ENCODE measurements around the gene FAM234A. TPM values are rescaled to one million over a fixed set of nuclear protein-coding genes. Genes with fewer than 3 reads are reported as not detected.

The FAM234A gene
- total RNA-seq, 1 donor from 2014 or later = 171 TPM

DNA sequence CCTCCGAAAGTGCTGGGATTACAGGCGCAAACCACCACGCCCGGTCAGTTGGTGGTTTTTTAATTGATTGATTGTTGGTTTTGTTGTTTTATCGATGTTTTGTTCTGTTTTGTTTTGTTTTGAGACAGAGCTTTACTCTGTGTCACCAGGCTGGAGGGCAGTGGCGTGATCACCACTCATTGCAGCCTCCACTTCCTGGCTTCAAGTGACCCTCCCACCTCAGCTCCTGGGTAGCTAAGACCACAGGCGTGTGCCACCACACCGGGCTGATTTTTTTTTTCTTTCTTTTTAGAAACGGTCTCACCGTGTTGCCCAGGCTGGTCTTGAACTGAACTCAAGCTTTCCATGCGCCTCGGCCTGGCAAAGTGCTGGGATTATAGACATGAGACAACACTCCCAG, 12.4 kb downstream of the FAM234A start:
- TF ChIP-seq, protein P1, sequence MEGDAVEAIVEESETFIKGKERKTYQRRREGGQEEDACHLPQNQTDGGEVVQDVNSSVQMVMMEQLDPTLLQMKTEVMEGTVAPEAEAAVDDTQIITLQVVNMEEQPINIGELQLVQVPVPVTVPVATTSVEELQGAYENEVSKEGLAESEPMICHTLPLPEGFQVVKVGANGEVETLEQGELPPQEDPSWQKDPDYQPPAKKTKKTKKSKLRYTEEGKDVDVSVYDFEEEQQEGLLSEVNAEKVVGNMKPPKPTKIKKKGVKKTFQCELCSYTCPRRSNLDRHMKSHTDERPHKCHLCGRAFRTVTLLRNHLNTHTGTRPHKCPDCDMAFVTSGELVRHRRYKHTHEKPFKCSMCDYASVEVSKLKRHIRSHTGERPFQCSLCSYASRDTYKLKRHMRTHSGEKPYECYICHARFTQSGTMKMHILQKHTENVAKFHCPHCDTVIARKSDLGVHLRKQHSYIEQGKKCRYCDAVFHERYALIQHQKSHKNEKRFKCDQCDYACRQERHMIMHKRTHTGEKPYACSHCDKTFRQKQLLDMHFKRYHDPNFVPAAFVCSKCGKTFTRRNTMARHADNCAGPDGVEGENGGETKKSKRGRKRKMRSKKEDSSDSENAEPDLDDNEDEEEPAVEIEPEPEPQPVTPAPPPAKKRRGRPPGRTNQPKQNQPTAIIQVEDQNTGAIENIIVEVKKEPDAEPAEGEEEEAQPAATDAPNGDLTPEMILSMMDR (IDR thresholded peaks at IDR 0.05) = no peak
- H3K4me1 Mint-ChIP-seq (ENCODE audit: unreplicated experiment) = peaks cover 6% of the 10 kb centered on the region
- DNase-seq (ENCODE audit: extremely low spot score, unreplicated experiment) = no peak
- no peaks in the 10 kb centered on the region for H3K27me3 Mint-ChIP-seq (ENCODE audit: unreplicated experiment)
- H3K27ac Mint-ChIP-seq (ENCODE audit: unreplicated experiment) = no peak overlapping the region
- no peaks in the 10 kb centered on the region for H3K9me3 Mint-ChIP-seq (ENCODE audit: unreplicated experiment)
- no peak overlapping the region for H3K4me3 Mint-ChIP-seq (ENCODE audit: unreplicated experiment)
- H3K36me3 Mint-ChIP-seq (ENCODE audit: unreplicated experiment) = peaks cover 7% of the 10 kb centered on the region

DNA sequence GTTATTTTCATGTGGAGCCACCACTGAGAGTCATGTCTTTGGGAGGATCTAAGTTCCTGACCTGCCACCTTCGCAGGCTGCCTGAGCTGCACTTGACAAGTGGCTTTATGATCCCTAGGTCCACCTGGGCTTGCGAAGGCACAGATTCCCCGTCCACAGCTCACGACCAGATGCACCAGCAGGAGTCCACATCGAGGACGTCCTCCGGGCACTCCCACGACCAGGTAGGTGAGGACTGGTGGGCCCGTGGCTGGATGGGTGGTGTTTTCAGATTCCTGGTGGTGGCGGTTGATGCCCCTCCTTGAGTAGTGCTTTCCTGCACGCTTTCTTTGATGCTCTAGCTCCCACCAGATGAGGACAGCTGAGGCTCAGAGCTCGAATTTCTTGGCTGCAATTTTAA, 14.8 kb downstream of the FAM234A start:
- Mint-ChIP-seq H3K9me3 (ENCODE audit: unreplicated experiment) (no peaks in the 10 kb centered on the region), H3K36me3 (ENCODE audit: unreplicated experiment) (peaks cover 17% of the 10 kb centered on the region), H3K27ac (ENCODE audit: unreplicated experiment) (no peak overlapping the region), H3K4me1 (ENCODE audit: unreplicated experiment) (peaks cover 3% of the 10 kb centered on the region), H3K4me3 (ENCODE audit: unreplicated experiment) (no peak overlapping the region), H3K27me3 (ENCODE audit: unreplicated experiment) (no peaks in the 10 kb centered on the region)
- TF ChIP-seq, protein P1 (IDR thresholded peaks at IDR 0.05) = no peak
- DNase-seq (ENCODE audit: extremely low spot score, unreplicated experiment) = no peak

DNA sequence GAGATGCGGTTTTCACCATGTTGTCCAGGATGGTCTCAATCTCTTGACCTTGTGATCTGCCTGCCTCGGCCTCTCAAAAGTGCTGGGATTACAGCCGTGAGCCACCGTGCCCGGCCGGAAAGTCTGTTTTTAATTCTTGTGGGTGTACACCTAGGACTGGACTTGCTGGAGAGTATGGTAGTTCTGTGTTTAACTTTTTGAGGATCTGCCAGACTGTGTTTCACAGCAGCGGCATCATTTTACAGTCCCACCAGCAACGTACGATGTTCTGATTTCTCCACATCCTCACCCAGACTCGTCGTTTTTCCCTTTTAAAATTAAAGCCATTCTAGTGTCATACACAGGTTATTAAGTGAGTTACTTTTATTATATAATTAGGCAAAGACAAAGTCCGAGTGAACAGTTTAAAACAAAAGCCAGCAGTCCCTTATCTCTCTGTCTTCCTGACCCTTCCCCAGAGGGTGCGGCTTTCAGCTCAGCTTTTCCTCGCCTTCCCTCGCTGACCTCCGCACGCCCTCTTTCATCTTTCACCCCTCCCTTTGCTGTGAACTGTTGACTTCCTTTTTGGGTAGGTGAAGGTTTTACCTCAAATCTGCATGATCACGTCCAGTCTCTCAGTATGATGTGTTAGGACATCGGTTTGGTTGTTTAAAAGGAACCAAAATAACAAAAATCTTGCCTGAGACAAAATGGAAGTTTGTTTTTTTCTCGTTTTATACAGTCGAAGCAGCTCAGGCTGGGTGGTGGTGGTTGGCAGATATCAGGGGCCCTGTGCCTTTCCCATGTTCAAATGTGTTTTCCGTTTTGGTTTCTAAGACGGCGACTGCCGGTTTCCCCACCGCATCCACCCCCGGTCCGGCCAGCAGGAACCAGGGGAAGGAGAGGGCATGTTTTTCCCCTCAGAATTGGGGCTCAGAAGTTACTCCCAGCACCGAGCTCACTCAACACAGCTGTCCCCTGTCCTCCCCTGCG, 18.0 kb downstream of the FAM234A start:
- TF ChIP-seq, protein P1 (IDR thresholded peaks at IDR 0.05) = no peak
- H3K4me3 Mint-ChIP-seq (ENCODE audit: unreplicated experiment) = no peak overlapping the region
- peaks cover 28% of the 10 kb centered on the region for H3K36me3 Mint-ChIP-seq (ENCODE audit: unreplicated experiment)
- no peak overlapping the region for H3K27ac Mint-ChIP-seq (ENCODE audit: unreplicated experiment)
- H3K9me3 Mint-ChIP-seq (ENCODE audit: unreplicated experiment) = no peaks in the 10 kb centered on the region
- no peaks in the 10 kb centered on the region for H3K4me1 Mint-ChIP-seq (ENCODE audit: unreplicated experiment)
- no peak for DNase-seq (ENCODE audit: extremely low spot score, unreplicated experiment)
- H3K27me3 Mint-ChIP-seq (ENCODE audit: unreplicated experiment) = no peaks in the 10 kb centered on the region

DNA sequence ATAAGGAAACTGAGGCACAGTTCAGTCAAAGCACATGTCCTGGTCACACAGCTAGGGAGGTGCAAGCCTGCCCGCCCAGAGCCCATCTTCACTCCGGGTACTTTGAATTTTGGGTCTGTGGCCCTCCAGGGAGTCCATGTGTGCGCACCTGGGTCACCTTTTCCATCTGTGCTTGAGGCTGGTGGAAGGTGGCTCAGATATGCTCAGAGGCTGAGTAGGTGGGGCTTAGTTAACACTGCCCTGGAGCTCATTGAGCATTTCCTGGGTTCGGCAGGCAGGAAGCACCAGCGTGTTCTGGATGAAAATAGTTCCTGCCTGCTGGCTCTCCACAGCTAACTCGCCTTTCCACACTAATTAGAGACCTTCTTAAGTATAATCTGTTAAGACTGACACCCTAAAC, 19.2 kb downstream of the FAM234A start:
- H3K36me3 Mint-ChIP-seq (ENCODE audit: unreplicated experiment) = peaks cover 28% of the 10 kb centered on the region
- no peak overlapping the region for H3K4me3 Mint-ChIP-seq (ENCODE audit: unreplicated experiment)
- no peaks in the 10 kb centered on the region for H3K4me1 Mint-ChIP-seq (ENCODE audit: unreplicated experiment)
- no peaks in the 10 kb centered on the region for H3K9me3 Mint-ChIP-seq (ENCODE audit: unreplicated experiment)
- no peak for DNase-seq (ENCODE audit: extremely low spot score, unreplicated experiment)
- H3K27me3 Mint-ChIP-seq (ENCODE audit: unreplicated experiment) = no peaks in the 10 kb centered on the region
- TF ChIP-seq, protein P1 (IDR thresholded peaks at IDR 0.05) = no peak
- no peak overlapping the region for H3K27ac Mint-ChIP-seq (ENCODE audit: unreplicated experiment)

DNA sequence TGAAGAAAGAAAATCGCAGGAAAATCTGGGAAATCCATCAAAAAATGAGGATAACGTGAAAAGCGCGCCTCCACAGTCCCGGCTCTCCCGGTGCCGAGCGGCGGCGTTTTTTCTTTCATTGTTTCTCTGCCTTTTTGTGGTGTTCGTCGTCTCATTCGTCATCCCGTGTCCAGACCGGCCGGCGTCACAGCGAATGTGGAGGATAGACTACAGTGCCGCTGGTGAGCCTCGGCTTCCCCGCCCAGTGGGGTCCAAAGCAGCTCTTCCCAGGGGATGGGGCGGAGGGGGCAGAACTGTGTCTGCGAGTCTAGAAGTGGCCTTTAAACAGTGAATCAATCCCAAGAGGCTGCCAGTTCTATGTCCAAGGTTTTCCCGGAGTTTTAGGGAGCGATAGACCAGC, 19.8 kb downstream of the FAM234A start:
- DNase-seq (ENCODE audit: extremely low spot score, unreplicated experiment) = no peak
- H3K27me3 Mint-ChIP-seq (ENCODE audit: unreplicated experiment) = no peaks in the 10 kb centered on the region
- peaks cover 34% of the 10 kb centered on the region for H3K36me3 Mint-ChIP-seq (ENCODE audit: unreplicated experiment)
- no peaks in the 10 kb centered on the region for H3K9me3 Mint-ChIP-seq (ENCODE audit: unreplicated experiment)
- TF ChIP-seq, protein P1 (IDR thresholded peaks at IDR 0.05) = no peak
- no peaks in the 10 kb centered on the region for H3K4me1 Mint-ChIP-seq (ENCODE audit: unreplicated experiment)
- no peak overlapping the region for H3K27ac Mint-ChIP-seq (ENCODE audit: unreplicated experiment)
- H3K4me3 Mint-ChIP-seq (ENCODE audit: unreplicated experiment) = no peak overlapping the region
